ENCODE measurements around the gene MCU.

MCU gene

DNA sequence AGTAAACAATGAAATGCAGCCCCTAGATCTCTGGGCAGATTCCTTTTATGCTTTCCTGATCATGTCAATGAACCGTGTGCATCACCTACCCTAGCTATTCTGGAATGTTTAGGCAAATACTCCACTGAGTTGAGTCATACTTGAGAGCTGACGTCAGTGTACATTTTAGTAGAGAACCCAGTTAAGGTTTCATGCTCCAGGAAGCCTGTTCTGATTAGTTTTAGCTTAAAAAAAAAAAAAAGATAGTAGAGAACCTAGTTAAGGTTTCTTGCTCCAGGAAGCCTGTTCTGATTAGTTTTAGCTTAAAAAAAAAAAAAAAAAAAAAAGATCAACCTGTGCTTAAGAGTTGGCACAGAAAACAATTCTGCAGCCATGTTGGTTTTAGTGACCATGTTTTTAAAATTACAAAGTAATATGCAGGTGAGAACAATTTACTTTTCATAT lies 3.7 kb upstream of the MCU start:
- Histone ChIP-seq H3K9me3 (no peaks in the 10 kb centered on the region), H3K4me1 (ENCODE audit: control insufficient read depth in 1 of 2, insufficient read depth in 1 of 2, low read depth in 1 of 2, low read length in 1 of 2) (peaks cover 13% of the 10 kb centered on the region in 2 experiments), H3K27ac (no peak overlapping the region), H3K4me3 (ENCODE audit: low read depth in 1 of 2, low read length in 1 of 2) (no peak overlapping the region), H3K36me3 (no peaks in the 10 kb centered on the region), H3K27me3 (no peaks in the 10 kb centered on the region)
- TF ChIP-seq, protein P1, sequence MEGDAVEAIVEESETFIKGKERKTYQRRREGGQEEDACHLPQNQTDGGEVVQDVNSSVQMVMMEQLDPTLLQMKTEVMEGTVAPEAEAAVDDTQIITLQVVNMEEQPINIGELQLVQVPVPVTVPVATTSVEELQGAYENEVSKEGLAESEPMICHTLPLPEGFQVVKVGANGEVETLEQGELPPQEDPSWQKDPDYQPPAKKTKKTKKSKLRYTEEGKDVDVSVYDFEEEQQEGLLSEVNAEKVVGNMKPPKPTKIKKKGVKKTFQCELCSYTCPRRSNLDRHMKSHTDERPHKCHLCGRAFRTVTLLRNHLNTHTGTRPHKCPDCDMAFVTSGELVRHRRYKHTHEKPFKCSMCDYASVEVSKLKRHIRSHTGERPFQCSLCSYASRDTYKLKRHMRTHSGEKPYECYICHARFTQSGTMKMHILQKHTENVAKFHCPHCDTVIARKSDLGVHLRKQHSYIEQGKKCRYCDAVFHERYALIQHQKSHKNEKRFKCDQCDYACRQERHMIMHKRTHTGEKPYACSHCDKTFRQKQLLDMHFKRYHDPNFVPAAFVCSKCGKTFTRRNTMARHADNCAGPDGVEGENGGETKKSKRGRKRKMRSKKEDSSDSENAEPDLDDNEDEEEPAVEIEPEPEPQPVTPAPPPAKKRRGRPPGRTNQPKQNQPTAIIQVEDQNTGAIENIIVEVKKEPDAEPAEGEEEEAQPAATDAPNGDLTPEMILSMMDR (IDR thresholded peaks at IDR 0.05) = no peak

DNA sequence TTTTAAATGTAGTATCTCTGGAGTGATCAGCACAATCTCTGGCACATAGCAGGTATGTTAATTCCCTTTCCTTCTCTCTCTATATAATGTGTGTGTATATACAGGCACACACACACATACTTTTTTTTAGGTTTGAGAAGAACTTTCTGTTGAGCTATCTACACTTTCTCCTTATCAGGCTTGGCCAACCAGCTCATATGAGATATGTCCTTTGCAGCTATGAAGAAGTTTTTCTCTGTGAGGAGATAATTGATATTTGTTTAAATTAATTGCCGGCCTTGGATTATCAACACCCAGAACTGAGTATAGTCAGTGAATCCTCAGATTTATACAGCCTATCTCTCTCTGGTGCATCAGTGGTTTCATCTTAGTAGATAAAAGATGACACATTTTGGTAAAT lies 2.3 kb upstream of the MCU start:
- peaks cover 27% of the 10 kb centered on the region in 2 experiments for H3K4me1 ChIP-seq (ENCODE audit: control insufficient read depth in 1 of 2, insufficient read depth in 1 of 2, low read depth in 1 of 2, low read length in 1 of 2)
- no peaks in the 10 kb centered on the region for H3K36me3 ChIP-seq
- no peaks in the 10 kb centered on the region for H3K9me3 ChIP-seq
- TF ChIP-seq, protein P1 (IDR thresholded peaks at IDR 0.05) = no peak
- H3K27me3 ChIP-seq = no peaks in the 10 kb centered on the region
- no peak overlapping the region for H3K4me3 ChIP-seq (ENCODE audit: low read depth in 1 of 2, low read length in 1 of 2)
- H3K27ac ChIP-seq = no peak overlapping the region

DNA sequence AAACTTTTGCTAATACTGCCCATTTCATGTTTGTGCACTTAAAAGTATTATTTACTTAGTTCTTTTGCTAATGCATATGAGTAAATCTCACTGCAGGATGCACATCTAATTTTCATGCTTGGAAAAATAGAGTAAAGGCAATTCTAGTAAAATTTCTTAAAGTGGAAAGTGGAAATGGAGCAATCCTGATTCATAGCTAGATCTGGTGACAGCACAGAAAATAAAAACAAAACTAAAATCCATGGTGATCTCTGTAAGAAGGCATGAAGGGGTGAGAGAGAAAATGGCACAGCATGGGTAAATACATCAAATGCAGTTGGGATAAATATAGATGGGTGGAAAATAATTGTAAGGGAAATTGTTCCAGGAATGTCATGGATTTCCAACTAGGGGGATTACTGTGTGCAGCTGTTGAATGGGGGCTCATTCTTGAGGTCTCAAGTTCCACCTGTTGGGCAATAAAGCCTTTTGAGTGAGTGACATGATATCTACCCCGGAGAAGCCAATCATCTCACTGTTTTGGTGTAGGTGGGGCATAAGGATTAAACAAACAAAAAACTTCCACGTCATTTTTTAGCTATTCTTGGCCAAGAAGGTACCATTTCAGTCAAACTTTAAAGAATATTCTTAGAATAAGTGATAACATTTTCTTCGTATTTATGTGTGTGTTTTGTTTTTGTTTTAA lies 1.7 kb upstream of the MCU start:
- TF ChIP-seq, protein P1 (IDR thresholded peaks at IDR 0.05) = no peak
- Histone ChIP-seq H3K36me3 (no peaks in the 10 kb centered on the region), H3K4me3 (ENCODE audit: low read depth in 1 of 2, low read length in 1 of 2) (no peak overlapping the region), H3K27me3 (no peaks in the 10 kb centered on the region), H3K4me1 (ENCODE audit: control insufficient read depth in 1 of 2, insufficient read depth in 1 of 2, low read depth in 1 of 2, low read length in 1 of 2) (peaks cover 33% of the 10 kb centered on the region in 2 experiments), H3K27ac (no peak overlapping the region), H3K9me3 (no peaks in the 10 kb centered on the region)

DNA sequence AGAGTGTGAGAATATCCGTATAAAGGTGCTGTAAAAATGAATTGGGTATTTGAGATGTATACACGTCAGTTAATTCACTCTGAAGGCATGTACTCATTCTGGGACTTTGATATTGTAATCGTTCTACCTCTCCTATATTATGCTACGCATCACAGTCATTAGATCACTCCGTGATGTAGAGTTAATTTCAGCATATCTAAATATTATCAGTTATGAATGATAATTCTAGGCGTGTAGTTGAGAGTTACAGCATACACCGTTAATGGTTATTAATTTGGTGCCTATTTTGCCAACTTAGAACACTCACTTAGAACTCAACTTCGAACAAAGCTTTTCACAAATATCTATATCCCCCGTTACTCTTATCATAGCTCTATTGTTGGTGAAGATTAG lies 477 bp upstream of the MCU start:
- Histone ChIP-seq H3K4me3 (ENCODE audit: low read depth in 1 of 2, low read length in 1 of 2) (peak overlapping the region; percentile 75 to 85), H3K36me3 (no peaks in the 10 kb centered on the region), H3K27ac (no peak overlapping the region), H3K9me3 (no peaks in the 10 kb centered on the region), H3K4me1 (ENCODE audit: control insufficient read depth in 1 of 2, insufficient read depth in 1 of 2, low read depth in 1 of 2, low read length in 1 of 2) (peaks cover 45% of the 10 kb centered on the region in 2 experiments), H3K27me3 (no peaks in the 10 kb centered on the region)
- TF ChIP-seq, protein P1 (IDR thresholded peaks at IDR 0.05) = no peak

DNA sequence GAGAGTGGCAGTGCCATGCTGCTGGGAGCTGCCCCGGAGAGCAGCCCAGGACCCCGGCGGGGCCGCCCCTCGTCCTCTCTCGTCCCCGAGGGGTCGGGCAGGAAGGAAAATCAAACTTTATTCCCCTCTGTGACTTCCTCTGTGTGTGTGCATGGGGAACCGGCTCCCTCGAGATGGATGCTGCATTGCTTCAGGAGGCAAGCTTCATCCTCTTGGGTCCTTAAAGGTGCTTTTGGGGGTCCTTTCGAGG lies 726 bp downstream of the MCU start:
- H3K27me3 ChIP-seq = no peaks in the 10 kb centered on the region
- H3K4me1 ChIP-seq (ENCODE audit: control insufficient read depth in 1 of 2, insufficient read depth in 1 of 2, low read depth in 1 of 2, low read length in 1 of 2) = peaks cover 54 to 57% of the 10 kb centered on the region in 2 experiments
- peak overlapping the region; percentile 75 to 85 for H3K4me3 ChIP-seq (ENCODE audit: low read depth in 1 of 2, low read length in 1 of 2)
- TF ChIP-seq, protein P1 (IDR thresholded peaks at IDR 0.05) = no peak
- H3K36me3 ChIP-seq = no peaks in the 10 kb centered on the region
- H3K27ac ChIP-seq = peak overlapping the region; percentile 89
- no peaks in the 10 kb centered on the region for H3K9me3 ChIP-seq
